ENCODE results near the gene MAN2C1.

GRCh38 chr15:75361989-75362641, 6.3 kb downstream of the MAN2C1 start:
- TF ChIP-seq CTCF (IDR thresholded peaks at IDR 0.05; ENCODE audit: insufficient read depth, low read depth, low read length) (no peak), EZH2 (IDR thresholded peaks at IDR 0.05; ENCODE audit: insufficient read depth, low read length) (no peak)
